Activated CD4-positive, alpha-beta T cell treated with anti-CD3 and anti-CD28 coated beads, Interleukin-2, amount 50 U/mL, for 24 hours (primary cell): ENCODE data around the gene CD44.

Source experiments
- DNase-seq, 2 donors: peaks; one replicate each; pipeline ENCODE4 v3.0.0-alpha.2; 2020; ENCODE audit warnings: low read depth in 1 of 2, low spot score in 1 of 2

Gene CD44

DNA sequence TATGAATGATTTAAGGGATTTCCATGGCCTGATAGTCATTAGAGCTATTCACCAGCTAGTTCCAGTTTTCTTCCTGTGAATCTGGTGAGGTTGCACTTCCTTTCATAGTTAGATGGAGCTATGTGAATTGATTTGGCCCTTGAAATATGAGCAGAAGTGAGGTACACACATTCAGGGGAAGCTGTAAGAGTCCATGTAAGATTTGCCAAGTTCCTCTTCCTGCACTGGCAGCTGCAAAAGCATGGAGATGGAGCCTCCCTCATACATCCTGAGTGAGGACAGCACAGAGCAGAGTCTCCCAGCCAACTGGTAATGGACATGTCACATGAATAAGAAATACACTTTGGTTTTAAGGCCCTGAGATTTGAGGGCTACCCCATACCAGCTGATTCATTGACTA, 111.7 kb downstream of the CD44 start:
- DNase-seq, result no peak

DNA sequence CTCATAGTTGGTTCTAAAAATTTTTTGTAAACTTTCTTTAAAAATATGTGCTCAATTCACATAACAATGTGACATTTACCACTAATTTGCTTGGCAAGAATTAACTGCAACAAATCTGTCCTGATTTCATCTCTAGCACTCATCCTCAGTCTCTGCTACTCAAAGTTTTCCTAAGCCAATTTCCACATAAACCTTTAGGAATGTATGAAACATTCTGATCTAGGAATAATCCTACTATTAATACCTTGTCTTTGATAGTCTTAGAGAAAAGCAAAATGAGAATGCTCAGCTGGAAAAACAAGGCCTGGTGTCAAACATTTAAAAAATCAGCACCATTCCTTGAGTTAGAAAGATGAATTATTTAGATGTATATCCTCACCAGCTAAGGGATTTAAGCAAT, 114.3 kb downstream of the CD44 start:
- DNase-seq, result no peak

DNA sequence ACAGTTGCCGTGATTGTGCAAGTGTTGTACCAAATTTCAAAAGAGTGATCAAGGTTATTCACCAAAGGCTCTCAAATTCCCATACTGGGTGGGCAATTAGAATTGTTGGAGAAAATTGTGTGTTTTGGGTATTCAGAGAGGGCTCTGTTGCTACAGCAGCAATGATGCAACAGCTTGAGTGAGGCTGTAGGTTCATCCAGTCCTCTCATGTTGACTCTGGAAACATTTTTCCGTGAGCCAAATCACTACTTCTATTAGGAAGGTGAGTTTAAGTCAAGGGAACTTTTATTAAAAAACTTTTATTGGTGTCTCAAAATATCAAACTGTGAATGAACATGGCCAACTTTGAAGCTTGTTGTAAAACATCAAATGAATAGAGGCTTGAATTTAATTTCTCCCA, 116.5 kb downstream of the CD44 start:
- DNase-seq, result no peak

DNA sequence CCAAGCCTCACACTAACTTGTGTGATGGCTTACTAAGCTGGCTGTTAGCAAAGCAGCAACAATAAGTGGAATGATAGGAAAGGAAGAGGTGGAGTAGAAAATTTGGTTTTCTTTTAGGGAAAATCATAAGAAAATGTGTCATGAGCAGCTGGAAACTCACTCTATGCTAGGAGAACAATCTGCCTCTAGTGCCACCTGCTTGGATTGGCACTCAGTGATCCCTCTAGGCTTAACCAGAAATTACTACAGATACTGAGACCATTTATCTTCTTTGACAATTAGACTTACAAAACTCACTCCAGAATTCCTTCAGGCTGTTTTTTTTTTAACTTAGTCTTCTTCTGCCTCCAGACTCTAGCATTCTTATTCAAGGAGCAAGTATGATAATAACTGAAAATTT, 117.3 kb downstream of the CD44 start:
- no peak for DNase-seq

DNA sequence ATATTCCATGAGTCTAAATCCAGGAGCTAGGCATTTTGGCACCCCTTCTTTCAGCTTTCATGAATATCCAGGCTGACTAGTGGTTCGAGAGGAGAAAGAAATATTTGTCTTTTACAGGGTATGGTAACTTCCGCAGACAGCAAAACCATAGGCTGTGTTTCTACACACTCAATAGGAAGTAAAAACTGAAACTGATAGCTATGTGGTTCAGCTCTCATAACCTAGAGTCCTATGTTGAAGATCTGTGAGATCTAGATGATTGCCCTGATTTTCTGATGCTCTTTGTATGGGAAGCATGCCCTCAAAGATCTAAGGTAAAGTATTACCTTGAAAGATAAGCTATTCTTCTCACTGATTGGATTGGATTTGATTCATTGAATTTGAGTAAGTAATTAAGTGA, 118.3 kb downstream of the CD44 start:
- no peak for DNase-seq

DNA sequence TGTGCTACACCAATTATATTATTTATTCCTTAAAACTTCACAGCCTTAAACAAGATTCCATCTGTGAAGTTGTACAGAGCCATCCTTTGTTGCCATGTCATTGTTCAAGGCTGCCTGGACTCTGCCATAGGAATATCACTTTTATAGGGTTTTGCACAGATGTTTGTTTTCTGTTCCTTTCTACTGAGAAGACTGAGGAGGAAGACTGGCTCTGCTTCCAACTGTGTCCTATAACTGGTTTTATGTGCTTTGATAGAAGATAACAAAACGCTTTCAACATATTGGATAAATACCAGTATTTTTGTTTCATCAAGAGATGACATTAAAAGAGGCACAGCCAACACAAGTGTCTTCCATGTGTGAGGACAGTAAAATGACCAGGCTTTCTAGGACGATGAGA, 120.6 kb downstream of the CD44 start:
- no peak for DNase-seq

DNA sequence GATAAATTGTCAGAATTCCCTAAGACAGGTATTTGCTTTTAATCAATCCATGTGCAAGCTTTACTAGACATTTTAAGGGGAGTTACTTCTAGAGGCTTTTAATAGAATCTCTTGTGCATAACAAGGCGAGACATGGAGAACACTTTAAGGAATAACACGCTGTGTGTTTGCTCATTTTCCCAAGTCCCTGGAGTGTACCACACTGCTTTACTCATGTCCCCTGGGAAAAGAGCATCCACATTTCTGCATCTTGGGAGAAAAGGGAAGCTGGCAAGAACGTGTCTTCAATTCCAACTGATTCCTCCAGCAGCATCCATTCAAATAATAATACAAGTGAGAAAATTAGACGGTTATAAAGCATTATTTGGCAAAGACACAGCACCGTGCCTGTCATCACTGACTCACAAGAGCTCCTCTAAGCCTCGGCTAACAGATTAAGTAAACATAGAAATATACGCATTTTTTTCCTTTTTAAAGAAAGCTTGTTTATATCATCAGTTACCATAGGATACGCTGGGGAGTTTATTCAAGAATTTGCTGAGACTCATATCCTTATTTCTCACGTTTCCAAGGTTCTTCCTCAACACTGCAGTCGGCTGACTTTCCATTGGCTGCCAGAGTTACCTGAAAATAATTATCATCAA, 121.5 kb downstream of the CD44 start:
- DNase-seq, result no peak

DNA sequence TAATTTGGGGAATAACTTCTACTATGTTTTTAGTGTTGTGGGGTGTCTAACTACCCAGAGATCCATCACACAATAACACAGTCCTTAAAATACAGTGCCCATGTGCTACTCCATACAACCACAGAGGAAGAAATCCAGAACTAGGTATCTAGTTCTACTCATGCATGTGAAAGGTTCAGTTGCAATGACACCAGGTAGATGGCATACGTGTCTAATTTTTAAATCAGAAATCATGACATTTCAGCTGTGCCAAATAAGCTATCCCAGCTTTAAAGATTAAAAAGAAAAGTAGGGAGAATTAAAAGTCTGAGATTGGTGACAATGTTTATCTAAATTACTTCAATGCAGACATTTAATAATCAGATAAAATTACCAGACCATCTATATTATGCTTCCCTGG, 122.2 kb downstream of the CD44 start:
- no peak for DNase-seq

DNA sequence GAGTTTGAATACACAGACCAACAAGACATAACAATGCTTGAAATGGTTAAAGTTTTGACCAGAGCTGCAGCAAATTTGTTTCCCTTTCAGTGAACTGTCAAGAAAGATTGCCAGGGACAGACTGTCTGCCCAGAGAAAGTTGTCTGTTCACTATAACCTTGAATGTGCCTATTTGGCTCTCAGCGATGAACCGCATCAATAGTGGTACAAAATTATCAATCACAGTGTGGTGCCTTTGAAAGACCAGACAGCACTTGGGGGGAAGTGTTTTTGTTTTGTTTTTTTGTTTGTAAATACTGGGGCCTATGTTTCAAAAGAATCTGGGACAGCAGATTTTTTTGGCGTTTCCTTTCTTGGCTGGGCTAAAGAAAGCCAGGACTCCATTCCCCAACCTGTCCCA, 123.1 kb downstream of the CD44 start:
- no peak for DNase-seq

DNA sequence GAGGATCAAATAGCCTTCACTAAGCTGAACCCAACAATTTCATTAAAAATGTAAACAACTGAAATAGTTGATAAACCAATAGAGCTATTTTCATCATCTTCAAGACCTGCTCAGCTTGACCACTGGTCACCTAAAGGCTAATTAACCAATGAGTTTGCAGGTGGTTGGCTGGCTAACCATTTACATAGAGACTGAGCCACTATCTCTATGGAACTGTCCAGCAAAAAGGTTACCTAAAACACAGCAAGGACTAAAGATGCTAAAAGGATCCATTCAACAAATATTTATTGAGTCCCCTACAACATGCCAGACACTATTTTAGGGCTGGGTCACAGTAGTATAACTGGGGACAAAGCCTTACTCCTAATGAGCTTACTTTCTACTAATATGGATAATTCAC, 123.8 kb downstream of the CD44 start:
- DNase-seq, result no peak

DNA sequence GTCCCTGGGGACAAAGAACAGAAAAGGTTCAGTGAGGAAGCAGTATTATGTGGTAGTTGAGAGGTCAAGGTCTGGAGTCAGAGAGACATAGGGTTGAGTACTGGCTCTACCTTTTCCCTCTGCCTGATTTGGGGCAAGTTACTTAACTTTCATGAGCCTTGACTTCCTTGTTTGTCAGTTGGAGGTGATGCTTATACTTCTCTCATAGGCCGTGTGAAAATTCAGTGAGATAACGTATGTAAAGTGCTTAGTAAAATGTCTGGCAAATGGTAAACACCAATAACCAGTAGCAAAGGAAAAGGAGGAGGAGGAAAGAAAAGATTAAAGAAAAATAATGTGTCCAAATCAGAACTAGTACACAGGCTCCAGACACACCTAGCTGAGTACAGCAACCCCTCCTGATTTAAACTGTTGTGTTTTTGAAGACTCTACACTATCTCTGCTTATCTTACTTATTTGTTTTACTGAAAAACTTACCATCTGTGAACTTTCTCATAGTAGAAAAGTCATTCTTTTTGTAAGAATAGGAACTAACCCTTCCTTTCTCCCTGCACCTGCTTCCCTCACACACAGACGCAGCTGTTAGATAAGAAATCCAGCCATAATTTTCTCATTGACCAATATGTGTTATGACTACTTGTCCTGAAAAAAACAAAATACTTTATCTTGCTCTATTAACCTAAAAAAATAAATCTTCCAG, 126.9 kb downstream of the CD44 start:
- no peak for DNase-seq

DNA sequence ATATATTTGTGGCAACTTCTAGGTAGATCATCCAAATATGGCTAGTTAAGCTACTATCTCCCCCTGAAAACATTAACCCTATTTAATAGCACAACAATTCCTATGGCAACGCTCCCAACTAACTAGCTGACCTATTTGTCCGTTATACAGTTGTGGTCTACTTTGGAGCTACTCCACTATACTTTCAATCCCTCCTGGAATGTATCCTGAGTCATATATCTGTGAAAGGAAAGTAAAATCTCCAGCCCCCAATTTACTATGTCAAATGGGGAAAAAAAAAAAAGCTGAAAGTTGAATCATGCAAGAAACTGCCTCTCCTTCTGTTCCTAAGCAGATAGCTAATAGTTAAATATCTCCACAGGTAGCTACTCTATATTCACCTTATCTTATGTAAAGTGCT, 128.5 kb downstream of the CD44 start:
- DNase-seq, result no peak

DNA sequence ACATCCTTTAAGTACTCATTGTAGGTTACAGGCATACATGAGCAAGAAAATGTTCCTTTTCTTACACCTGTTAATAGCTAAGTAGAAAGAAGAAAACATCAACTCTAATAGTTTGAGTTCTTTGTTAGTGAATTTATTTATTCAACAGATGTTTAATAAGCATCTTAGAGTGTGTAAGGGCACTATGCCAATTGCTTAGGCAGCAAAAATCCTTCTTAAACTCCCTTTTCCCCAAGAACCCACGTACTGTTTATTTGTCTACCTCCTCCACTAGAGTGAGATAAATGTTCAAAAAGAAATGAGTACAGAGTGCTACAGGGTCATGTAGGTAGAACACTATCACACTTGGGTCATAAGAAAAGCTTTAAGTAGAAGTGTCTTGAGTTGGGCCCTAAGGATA, 131.4 kb downstream of the CD44 start:
- DNase-seq, result no peak

DNA sequence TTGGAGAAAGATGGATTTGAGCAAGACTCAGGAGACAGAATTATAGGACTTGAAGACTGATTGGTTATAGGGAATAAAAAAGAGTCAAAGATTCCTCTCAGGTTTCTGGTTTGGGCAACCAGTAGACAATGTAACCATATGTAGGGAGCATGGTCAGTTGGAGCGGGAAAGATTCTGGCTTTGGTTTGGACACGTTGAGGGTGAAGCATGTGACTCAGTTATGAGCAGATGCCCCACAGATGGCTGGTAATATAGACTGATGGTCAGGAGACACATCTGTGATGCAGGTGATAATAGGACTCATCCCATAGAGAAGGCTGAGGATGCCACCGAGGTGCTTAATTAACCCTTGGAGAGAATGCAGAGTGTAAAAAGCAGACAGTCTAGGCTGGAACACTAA, 132.1 kb downstream of the CD44 start:
- DNase-seq, result no peak

DNA sequence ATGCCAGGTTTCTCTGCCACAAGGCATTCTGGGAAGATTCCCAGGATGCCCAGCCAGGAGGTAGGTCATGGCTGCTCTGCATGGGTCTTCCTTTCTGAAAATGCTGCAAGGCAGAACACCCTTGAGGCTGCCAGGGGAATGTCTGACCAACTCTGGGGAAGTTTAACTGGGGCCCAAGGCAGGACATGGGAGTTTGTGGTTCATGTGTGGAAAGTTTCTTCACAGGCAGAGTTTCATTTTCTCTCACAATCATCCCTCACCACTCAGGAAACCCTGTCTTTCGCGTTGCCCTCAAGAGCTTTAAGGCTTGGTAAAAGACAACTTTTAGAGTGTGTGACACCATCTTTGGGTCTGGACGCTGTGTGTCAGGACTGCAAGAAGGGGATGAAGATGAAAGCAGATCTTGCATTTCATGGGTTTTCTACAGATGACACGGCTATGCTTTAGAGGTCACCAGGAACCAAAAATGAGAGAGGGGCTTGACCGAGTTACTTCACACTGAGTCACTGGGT, 133.5 kb downstream of the CD44 start:
- peak; percentile 8 to 55 for DNase-seq

DNA sequence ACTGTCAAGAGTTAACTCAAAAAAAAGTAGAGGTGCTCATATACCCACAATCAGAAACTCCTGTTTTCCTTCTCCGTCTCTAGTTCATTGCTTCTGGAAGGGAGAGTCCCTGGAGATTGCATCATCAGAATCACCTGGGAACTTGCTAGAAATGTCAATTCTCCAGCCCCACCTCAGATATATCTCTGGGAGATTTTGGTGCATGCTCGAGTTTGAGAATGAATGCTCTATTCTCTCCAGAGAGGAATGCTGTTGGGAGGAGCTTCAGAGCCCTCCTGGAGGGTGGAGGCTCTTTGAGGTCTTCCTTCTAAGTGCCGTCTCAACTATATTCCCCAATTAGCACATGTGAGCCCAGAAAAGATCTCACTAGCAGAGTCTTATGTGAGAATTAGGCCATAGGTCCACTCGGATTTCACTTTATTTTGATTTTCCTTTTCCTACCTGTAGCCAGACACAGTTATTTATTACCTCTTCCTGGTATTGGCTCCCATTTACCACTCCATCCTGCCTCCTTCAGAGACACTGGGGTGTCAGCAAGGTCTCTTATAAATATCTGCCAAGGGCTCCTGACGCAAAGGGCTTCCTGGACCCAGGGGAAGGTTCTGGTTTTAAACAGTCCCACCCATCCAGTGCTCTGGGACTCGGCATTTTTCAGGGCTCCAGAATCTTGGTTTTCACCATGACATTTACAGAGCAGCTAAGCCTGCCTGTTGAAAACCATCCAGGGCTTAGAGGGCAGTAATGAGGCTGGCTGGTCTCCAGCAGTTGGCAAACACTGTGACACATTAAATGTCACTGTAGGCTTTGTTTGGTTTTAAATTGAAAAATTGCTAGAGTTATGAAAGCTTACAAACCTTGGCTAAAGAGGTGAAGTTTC, 136.2 kb downstream of the CD44 start:
- DNase-seq, result no peak

DNA sequence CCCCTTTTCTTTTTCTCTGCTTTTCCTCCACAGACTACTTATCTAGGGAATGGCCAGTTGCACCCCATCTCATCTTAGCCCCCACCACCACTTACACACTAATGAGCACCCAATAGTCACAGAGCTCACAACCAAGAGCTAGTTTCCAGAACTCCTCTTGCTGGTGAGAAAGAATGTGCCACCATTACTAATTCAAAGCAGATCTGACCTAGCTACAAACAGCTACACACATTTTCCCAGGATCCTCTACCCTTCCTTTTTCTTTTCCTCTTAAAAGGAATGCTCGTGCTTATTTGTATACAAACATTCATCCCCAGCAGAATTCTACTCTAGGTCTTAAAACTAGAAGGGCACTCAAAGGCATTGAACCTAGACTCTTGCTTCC, 136.8 kb downstream of the CD44 start:
- DNase-seq, result no peak

DNA sequence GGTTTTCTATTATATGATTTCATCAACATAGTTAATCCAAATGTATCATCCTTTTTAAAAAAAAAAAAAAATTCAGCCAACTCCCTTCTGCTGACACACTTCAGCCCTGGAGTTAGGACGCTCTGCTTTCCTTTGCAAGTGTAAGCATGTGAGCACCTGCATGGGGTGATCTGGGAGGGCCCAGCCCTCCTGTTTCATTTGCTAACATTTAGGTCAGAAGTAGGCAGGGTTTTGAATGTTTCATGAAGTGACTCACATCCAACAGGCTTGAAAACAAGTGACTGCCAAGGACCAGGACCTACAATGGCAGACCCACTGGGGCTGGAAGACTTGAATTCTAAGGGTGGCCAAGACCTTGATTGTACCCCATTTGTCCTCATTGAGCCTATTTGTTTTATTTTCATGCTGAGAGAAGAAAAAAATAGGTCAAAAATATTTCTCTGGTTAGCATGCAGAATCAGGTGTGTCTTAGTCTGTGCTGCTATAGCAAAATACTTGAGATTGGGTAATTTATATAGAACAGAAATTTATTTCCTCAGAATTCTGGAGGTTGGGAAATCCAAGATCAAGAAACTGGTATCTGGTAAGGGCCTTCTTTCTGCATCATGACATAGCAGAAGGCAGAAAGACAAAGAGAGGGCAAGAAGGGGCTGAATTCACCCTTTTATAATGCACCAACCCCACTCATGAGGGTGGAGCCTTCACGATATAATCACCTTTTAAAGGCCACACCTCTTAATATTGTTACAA, 137.6 kb downstream of the CD44 start:
- no peak for DNase-seq

DNA sequence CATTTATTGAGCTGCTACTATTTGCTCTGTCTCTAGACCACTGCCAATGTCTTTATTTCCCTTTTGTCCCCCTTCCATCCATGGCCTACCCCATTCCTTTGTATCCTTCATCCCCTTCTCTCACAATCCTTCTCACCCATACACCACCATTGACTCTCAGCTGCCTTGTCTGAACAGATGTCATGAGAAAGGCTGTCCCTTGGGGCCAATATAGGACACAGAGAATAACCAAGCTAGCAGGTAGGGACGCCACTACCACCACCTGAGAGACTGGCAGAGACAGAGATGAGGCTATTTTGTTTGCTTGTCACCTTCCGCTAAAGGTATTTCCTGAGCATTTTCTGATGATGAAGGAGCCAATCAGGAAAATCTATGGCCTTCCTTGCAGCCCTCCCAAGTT, 138.9 kb downstream of the CD44 start:
- no peak for DNase-seq

DNA sequence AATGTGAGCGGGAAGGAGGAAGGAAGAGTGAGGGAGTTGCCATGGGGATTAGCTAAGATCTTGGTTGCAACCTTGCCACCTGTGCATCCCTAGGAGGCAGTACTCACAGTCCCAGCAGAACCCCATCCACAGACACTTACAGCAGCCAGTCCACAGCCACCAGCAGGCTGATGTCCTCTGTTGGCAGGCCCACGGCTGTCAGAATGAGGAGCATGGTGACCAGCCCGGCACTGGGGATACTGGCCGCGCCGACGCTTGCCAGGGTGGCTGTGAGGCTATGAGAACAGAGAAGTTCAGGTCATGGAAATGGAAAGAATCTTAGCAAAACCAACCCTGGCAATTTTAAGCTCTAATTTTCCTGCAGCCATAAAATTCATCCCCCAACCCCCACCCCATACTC, 141.8 kb downstream of the CD44 start:
- DNase-seq, result no peak

DNA sequence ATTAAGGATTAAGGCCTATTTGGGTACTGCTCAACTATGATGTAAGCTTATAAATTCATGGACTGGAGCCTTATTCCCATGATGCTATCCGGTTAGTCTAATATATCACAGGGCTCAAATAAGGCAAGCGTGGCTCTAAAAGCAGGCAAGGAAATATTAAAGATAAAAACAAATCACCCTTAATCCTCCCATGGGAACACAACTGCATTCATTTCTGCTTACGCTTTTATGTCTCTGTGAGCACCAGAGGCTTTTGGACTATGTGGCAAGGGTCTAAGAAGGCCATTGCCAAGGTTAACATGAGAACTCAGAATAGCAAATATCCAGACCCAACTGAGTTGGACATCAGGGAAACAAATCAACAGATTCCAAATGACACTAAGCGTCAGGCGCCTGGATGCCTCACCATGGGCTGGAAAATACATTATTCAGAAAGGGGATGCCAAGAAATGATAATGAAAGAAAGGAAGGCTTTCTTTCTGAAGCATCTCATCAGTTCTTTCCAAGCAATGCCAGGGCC, 142.3 kb downstream of the CD44 start:
- no peak for DNase-seq
